ENCODE results near the gene MIEF2.
A peak's percentile ranks its signal among the peaks of the same experiment; 100 is the strongest.

Gene MIEF2

DNA sequence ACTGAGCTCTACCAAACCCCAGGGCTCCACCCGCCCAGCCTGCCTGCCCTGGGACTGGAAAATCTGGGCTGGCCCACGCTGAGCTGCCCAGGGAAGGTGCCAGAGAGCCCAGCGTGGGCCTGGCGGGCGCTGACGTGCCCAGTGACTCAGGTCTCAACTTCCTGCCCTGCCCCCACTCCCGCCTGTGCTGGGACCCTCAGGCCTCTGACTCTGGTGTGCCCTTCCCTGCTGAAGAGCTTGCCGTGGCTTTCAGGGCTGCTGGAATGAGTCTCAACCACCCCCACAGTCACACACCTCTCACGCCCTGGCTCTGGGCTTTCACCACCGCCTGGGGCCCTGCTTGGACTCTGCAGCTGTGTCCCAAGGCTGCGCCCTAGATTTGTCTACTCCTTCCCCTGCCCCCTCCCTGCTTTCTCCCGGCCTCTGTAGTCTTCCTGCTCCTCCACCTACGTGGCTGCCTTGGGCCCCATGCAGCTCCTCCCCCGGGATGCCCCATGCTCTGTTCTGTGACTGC, 24.7 kb upstream of the MIEF2 start:
- DNase-seq, result no peak

DNA sequence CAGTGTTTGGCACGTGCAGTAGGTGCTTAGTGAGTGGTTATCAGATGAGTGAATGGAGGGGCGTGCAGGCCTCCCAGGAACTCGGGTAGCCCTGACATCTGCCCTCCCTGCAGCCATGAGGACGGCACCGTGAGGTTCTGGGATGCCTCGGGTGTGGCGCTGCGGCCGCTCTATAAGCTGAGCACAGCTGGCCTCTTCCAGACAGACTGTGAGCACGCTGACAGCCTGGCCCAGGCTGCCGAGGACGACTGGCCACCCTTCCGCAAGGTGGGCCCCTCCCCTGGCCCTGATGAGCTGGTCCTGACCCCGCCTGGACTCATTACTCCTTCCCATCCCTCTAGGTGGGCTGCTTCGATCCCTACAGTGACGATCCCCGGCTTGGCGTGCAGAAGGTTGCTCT, 24.0 kb upstream of the MIEF2 start:
- DNase-seq, result no peak

DNA sequence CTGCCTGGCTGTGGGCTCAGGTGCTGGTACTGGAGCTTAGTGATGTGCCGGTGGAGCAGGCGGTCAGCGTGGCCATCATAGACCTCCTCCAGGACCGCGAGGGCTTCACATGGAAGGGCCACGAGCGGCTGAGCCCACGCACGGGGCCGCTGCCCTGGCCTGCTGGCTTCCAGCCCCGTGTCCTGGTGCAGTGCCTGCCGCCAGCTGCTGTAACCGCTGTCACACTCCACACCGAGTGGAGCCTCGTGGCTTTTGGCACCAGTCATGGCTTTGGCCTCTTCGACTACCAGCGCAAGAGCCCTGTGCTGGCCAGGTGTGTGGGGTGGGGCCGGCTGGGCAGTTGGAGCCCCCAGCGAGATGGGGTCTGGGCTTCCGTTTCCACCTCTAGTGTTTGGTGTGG, 23.0 kb upstream of the MIEF2 start:
- DNase-seq, result no peak

DNA sequence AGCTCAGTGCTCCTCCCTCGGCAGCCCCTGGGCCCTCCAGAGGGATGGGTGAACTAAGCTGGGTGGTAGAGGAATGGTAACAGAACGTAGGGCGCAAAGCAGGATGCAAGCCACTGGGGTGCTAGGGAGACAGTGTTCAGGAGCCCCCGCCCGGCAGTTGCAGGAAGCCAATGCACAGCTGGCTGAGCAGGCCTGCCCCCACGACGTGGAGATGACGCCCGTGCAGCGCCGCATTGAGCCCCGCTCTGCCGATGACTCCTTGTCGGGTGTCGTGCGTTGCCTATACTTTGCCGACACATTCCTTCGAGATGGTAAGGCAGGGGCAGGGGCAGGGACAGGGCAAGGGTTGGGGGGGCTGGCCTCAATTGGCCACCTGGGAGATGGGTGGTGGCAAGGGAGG, 22.2 kb upstream of the MIEF2 start:
- DNase-seq, result no peak

DNA sequence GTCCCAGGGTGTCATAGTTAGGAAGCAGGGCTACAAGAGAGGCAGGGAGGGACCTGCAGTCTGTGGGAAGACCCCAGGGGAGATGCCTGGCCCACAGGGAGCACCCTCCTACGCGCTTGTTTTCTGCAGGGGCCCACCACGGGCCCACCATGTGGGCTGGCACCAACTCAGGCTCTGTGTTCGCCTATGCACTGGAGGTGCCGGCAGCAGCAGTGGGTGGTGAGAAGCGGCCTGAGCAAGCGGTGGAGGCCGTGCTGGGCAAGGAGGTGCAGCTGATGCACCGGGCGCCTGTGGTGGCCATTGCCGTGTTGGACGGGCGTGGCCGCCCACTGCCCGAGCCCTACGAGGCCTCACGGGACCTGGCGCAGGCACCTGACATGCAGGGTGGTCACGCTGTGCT, 20.0 kb upstream of the MIEF2 start:
- no peak for DNase-seq

DNA sequence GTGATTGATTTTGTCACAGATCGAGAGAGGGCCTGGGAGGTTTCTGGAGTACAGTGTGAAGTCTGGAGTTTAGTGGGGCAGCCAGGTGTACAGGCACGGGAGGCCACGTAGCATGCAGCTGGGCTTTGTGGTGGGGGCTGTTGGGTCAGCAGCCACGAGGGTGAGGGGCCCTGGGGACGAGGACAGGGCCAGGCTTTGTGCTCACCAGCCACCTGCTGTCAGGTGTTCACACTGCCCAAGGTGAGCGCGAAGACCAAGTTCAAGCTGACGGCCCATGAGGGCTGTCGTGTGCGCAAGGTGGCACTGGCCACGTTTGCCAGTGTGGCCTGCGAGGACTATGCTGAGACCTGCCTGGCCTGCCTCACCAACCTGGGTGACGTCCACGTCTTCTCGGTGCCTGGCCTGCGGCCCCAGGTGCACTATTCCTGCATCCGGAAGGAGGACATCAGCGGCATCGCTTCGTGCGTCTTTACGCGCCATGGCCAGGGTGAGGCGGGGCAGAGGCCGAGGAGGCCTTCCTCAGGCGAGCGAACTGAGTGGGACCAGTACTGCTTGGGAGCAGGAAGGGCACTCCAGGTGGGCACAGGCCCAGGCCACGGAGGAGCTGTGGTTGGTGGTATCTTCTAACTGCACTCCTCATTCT, 19.1 kb upstream of the MIEF2 start:
- DNase-seq, result no peak

DNA sequence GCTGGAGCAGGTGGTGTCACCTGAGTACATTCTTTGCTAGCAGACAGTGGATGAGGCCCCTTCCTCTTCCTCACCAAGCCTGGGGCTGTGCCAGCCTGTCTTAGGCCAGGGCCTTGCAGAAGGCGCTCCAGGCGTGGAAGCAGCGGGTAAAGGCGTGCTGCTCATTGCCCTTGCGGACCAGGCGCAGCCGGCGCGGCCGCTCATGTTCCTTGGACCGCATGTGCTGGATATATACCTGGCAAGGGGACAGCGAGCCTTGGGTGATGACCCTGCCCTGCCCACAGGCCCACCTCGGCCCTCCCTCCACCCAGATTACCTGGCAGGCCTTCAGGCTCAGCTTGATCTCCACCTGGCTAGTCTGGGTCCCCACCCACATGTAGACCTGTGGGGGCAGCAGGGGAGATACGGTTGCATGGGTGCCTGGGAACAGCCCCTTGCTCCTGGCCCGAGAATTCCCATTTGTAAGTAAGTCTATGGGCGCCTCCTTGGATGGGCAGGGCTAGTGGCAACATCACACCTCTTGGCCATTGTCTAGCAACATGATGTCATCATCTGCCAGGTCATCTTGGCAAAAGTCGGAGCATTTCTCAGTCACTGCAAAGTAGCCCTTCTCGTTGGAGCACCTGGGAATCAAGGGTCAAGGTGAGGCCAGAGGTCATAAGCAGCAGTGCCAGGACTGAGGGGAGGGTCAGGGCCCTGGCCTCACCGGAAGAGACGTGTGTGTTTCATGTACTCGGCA, 15.3 kb upstream of the MIEF2 start:
- DNase-seq, result no peak

DNA sequence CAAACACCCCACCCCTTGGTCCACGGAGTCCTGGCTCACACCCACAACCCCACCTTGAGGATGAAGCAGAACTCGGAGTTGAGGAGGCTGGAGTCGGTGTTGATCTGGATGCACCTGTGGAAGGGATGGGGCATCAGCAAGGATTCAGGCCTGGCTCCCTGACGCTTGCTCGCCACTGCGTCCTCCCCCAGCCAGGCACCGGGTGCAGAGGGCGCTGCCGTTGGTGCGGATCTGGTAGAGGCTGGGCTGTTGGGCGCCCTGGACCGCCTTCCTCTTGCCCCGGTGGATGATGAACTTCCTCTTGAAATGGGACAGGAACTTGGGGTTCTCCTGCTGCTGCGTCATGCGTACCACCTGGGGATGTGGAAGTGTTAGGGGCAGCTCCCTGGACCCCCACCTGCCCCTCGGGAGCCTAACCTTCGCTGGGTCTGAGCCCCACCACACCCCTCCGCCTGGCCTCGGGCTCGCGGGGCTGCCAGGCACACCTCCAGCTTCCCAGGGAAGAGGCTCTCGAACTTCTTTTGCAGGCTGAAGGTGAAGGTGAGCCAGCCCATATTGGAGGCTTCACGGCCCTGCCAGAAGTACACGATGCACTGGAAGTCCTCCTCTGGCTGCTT, 14.2 kb upstream of the MIEF2 start:
- no peak for DNase-seq

DNA sequence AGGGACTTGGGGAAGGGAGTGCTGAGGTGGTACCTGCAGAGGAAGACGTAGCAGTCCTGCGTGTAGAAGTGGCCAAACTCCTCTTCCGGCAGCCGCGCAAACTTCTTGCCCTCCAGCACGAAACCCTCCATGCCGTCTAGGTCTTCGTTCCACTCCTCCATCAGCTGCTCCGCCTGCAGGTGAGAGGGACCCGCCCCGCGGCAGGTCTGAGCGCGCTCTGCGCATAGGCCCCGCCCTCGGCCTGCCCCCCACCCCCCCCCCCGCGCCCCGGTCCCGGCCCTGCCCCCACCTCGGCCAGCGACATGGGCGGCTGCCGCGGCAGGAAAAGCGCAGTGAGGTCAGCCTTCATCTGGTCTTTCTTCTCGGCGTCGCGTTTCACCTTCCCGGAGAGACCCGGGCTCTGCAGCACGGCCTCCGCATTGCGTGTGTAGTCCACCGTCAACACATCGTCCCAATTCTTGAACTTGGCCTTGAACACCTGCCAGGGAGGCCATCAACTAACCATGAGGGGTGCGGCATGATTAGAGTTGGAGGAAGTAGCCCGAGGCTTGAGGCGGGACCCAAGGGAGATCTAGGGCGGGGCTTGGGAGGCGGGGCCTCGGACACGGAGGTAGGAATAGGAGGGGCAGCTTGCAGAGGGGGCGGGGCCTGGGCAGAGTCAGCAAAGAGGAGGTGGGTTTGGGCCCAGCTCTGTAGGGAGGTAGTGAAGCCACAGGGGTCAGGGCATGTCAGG, 13.4 kb upstream of the MIEF2 start:
- no peak for DNase-seq

DNA sequence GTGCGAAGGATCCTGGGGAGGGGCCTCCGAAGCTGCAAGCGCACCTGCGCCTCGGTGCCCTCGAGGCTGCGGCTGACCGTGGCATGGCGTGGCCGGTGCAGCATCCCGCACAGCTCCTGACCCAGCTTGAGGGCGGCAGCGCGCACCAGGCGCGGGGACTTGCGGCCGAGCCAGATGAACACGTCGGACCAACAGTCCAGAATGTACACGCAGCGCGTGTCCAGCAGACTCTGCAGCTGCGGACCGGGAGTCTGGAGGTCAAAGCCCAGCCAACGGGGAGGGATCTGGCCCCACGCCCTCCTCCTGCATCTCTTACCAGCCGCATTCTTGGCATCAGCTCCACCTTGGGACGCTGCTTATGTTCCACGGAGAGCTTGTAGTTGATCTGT, 12.9 kb upstream of the MIEF2 start:
- no peak for DNase-seq

DNA sequence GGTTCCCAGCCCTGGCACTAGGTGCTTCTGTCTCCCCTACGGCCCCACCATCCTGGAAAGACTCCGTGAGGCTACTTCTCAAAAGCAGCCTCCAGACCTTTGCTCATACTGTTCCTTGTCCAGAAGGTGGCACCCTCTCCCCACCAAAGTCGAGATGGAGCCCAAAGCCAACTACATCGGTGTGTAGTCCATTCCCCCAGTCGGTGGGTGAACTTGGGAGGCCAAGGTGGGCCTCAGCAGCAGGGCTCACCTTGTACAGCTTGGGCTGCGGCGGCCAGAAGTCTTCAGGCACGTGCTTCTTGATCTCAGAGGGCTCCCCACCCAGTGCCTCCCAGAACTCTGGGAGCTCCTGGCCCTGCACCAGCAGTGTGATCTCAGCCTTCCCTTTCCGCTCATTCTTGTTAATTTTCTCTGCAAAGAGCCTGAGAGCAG, 12.1 kb upstream of the MIEF2 start:
- peak; percentile 60 for DNase-seq

DNA sequence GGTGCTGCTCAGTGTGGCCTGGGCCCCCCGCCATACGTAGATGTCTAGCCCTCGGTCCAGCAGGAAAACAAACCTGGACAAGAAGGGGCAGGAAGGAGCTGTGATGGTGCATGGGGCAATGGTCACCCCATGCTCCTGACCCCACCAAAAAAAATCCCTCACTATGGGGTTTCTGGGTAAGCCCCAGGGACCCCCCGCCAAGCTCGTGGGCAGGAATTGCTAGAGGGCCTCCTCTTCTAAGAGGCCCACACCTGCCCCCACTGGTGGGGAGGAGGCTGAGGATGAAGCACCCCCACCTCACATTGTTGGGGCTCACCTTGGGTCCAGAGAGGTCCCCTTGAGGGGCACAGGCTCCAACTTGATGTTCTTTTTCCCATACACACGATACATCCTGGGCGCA, 11.7 kb upstream of the MIEF2 start:
- DNase-seq, result no peak

DNA sequence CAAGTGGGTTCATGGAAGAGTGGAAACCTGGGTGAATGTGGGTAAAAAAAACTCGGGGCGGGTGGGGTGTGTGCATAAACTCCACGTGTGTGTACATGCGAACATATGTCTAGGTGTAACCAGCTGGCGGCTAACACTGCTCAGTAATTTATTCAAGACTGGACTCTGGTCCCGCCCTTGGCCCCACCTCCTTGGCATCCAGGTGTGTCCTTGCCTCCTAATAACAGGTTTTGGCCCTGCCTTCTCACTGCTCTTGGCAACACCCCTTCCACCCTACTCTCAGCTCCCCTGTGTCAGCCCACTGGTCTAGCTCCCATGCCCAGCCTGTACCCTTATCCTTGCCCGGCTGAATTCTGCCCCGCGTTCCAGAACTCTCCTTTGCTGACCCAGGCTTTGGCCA, 10.2 kb upstream of the MIEF2 start:
- DNase-seq, result no peak

DNA sequence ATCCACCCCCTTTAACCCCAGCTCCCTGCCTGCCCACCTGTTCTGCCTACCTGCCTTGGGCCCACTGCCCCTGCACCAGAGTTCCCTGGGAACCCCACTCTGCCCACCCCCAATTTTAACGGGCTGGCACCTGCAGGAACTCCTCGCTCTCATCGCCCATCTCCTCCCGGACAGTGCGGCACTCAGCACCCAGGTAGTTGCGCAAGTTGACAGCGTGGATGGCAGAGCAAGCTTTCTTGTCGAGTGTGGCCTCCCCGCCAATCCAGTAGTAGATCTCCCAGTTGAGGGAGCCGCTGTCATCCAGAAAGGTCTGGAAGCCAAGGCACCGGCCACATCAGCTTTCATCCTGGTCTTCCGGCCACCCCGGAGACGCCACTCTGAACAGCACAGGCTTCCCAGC, 9.8 kb upstream of the MIEF2 start:
- no peak for DNase-seq

DNA sequence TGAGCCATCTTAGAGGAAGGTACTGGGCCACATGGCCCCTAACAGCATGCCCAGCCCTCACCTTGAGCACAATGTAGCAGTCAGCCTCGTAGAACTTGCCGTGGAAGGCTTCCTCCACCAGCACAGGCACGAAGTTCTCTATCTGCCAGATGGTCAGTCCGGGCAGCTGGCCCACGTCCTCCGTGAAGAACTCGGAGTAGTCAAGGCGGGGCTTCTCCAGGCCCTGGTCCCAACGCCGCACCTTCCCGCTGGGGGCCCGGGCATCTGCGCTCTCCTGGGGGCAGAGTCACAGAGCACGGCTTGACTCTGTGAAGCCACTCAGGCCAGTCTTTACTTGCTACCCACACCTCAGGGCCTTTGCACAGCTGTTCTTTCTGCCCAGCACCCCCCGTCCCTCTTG, 9.3 kb upstream of the MIEF2 start:
- DNase-seq, result no peak

DNA sequence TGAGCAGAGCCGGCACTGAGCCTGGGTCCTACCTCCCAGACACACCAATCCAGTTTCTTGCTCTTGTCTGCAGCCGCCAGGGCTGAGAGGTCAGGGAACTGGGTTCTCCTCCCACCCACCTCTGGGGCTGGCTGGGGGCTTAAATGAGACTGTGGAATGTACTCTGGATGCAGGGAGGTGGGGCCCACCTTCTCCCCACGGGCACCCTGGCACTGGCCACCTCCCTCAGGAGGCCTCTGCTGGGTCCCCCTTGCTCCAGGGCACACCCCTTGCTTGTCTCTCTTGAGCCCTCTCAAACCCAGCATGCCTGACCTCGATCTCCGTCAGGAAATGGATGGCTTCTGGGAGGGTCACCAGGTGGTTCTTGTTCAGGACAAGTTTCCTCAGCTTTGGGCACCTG, 8.3 kb upstream of the MIEF2 start:
- DNase-seq, result no peak

DNA sequence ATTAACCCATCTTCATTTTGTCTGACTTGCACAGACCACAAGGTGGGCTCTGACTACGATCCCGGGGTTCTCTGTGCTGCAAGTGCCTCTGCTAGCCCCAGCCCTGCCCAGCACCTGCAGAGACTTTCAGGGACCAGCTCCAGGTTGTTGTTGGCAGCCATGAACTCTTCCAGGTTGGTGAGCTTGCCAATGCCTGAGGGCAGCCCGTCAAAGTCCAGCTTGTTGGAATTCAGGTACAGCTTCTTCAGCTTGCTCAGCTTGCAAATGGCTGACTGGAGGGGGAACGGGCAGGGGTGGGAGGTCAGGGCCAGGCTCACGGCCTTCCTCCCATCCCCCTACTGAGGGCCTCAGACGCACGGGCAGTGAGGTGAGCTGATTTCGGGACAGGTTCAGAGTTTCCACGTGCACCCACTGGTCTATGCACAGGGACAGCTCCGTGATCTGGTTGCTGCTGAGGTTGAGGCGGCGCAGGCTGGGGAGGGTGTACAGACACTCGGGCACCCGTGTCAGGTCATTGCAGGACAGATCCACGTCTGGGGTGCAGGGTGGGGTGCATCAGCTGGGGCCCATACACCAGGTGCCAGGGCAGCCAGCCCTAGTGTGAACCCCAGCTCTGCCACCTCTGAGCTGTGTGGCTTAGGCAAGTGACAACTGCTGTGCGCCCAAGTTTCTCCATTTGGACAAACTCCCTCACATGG, 7.1 kb upstream of the MIEF2 start:
- DNase-seq, result no peak

DNA sequence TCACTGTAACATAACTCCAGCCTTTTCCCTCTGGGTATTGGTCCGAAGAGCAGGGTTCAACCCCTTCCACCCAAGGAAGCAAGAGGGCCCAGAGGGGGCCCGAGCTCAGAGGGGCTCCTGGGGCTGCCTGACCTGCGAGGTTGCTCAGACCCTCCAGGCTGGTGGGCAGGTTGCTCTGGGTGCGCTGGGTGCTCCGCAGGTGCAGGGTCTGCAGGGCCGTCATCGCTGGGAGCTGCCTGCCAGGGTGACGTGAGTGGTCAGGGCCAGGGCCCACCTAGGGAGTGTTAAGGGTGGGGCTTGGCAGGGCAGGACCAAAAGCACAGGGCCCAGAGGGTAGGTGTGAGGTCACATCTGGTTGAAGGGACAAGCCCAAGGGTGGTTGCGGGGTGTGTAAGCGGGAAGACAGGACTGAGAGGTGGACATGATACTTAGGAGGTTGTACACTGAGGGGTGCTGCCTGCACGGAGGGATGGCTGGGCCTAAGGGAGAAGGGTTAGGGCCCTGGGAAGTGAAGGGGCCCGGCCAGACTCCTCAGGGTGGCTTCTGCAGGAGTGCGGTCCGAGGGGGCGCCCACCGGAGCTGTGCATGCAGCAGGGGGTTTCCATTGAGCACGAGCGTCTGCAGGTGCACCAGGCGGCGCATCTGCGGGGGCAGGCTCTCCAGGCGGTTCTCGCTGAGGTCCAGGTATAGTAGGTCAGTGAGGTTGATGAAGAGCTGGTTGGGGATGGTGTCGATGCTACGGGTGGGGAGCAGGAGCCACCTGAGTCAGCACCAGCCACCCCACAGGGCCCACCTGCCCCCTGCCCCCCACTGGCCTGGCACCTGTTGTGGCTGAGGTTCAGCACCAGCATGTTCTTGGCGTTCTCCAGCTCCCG, 6.3 kb upstream of the MIEF2 start:
- DNase-seq, result no peak

DNA sequence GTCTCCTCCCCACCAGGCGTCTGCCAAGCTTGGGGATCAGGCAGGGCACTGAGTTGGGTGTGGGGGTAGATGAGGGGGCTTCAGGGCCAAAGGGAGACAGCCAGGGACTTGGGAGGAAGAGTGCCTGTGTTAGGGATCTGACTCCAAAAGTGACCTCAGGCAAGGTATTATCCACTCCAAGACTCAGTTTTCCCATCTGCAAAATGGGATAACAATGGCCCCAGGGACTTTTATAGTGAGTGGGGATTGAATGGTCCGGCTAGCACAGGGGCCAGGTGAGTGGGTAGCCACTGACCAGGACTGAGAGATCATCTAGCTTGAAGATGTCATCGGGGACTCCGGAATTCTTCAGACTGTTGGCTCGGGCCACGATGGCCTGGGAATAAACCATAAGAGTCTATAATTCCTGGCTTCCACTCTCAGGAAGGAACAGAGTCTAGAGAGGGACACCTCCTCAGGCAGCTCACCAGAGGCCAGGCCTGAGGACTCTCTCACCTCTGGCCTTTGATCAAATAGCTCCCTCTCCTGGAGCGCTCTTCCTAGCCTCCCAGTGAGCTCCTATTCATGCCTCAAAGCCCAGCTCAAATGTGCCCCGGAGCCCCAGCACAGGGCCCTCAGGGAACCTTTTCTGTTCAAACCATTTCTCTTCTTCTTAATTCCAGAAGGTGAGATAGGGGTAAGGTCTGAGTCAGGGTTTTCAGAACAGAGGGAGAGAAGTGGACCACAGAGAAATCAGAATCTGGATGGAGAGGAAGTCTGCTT, 5.4 kb upstream of the MIEF2 start:
- no peak for DNase-seq

DNA sequence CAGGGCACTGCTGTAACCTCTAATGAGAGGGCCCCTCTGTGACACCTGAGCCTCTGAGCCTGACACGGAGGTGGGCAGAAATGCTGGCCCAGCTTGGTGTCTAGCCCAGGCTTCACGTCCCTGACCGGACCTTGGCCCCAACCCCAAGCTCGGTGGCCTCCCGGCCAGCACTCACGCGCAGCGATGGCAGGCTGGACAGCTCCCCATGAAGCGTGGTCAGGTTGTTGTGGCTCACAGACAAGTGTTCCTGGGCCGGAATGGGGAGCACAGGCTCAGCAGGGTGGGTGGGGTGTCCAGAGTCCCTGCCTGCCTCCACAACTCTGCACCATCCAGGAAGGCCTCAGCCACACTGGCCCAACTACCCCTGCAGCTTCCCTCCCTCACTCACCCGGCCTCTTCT, 4.1 kb upstream of the MIEF2 start:
- DNase-seq, result no peak

DNA sequence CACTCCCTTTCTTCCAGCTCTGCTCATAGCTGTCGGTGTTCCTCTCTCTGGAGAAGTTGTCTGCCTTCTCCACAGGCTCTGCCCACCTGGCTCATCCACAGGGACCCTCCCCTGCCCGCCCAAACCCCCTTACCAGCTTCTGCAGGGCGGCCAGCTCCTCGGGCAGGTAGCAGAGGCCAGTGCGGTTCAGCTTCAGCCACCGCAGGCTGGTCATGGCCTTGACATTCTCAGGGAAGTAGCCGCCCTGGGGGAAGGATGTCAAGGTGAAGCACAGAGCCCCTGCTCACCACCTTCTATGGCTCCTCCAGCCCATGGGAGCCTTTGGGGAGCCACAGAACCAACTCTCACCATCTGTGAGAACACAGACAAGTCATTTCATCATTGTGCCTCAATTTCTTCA, 3.7 kb upstream of the MIEF2 start:
- DNase-seq, result no peak
